Body of pancreas (tissue), 4 donors: Measurements from ENCODE around the gene CHST13. TPM values are rescaled to one million over a fixed set of nuclear protein-coding genes. Genes with fewer than 3 reads are reported as not detected.

Experiments used
- ATAC-seq: fragments of 150-250 bp; one replicate; pipeline ENCODE4 v1.9.1; 2016
- DNase-seq, 4 donors: peaks; one replicate each; pipeline ENCODE4 v3.0.0-alpha.2; 2019
- H3K27ac ChIP-seq, 4 donors: fragments of 200-600 bp; sonication (generic); 1 replicate in 3 of 4; 2 replicates in 1 of 4; pipeline versions ENCODE4 v1.5.1 to v1.6.1; 2016 to 2019; ENCODE audit warnings: mild to moderate bottlenecking in 1 of 4, mixed read lengths in 1 of 4, moderate library complexity in 1 of 4
- H3K27me3 ChIP-seq, 2 donors: fragments of 200-600 bp; sonication (generic); one replicate each; pipeline ENCODE4 v1.6.0; 2016; ENCODE audit warnings: mild to moderate bottlenecking in 1 of 2
- H3K36me3 ChIP-seq, 2 donors: fragments of 200-600 bp; sonication (generic); replicated peaks in 1 of 2; 2 replicates each; pipeline ENCODE4 v1.5.1; 2016; ENCODE audit warnings: low read depth in 2 of 2; ENCODE audit not compliant: insufficient read depth in 1 of 2
- H3K4me1 ChIP-seq: fragments of 200-600 bp; sonication (generic); one replicate; pipeline ENCODE4 v1.6.0; 2016
- H3K4me3 ChIP-seq, 2 donors: fragments of 200-600 bp; sonication (generic); 1 replicate in 1 of 2; 2 replicates in 1 of 2; pipeline ENCODE4 v1.5.1; 2016 to 2019
- H3K9me3 ChIP-seq, 3 donors: fragments of 200-600 bp; sonication (generic); 1 replicate in 2 of 3; 2 replicates in 1 of 3; pipeline ENCODE4 v1.5.1; 2016
- CTCF ChIP-seq, 7 experiments: fragments of 450-650 bp in 4 of 7; fragments of 200-600 bp in 3 of 7; sonication (generic) in 3 of 7; IDR thresholded peaks; one replicate each; pipeline ENCODE4 v1.5.1; 2016 to 2019; ENCODE audit warnings: antibody characterized with exemption in 7 of 7
- POLR2A ChIP-seq, 3 donors: fragments of 450-650 bp; IDR thresholded peaks; one replicate each; pipeline ENCODE4 v1.6.1; 2016; ENCODE audit warnings: antibody characterized with exemption in 3 of 3, mild to moderate bottlenecking in 2 of 3
- WGBS, 2 donors: methylation state at CpG; one replicate each; pipeline ENCODE4 v1.1.5; 2017; 5-methylcytosine and 5-hydroxymethylcytosine counted together
- intact Hi-C: fragments of 100-400 bp; cut with DNase I; formaldehyde crosslinking; loops from one replicate; pipeline ENCODE4 v1.15.1; 2023
- total RNA-seq, 2 donors: library from RNA; depleted of rRNA; stranded (reverse); fragments of >200 nt; gene quantifications; one replicate each; pipeline ENCODE4 v1.1.0, GENCODE V29; 2016

CHST13 gene
- total RNA-seq, 2 donors from 2014 or later: 2.3 TPM; not detected in 1

DNA sequence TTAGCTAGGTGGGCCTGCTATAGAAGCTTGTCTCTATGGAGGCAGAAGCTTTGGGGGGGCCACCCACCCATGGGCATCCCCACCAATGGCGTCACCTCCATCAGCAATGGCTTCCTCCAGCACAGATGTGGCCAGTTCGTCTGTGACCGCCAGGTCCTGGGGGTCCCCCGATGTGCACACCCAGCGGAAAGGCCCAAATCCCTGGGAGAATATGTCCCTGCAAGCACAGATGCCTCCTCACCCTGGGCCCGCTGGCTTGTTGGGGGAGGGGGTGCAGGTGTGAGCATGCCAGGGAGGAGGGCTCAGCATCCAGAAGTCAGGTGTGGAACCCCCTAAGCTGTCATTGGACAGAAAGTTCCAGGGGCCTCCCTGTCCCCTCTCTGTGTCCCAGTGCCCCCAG is 26.0 kb upstream of the CHST13 start:
- Histone ChIP-seq H3K4me1 (no peaks in the 10 kb centered on the region), H3K36me3 (no peaks in the 10 kb centered on the region), H3K9me3 (no peaks in the 10 kb centered on the region), H3K27ac (no peak overlapping the region), H3K4me3 (no peak overlapping the region), H3K27me3 (no peaks in the 10 kb centered on the region)
- WGBS, 2 donors: 87 to 91% methylated on average over 6 of the region's 6 CpGs
- no peak for DNase-seq
- intact Hi-C loops: no loop called here
- ATAC-seq: no peak
- TF ChIP-seq CTCF (IDR thresholded peaks at IDR 0.05): no peak

DNA sequence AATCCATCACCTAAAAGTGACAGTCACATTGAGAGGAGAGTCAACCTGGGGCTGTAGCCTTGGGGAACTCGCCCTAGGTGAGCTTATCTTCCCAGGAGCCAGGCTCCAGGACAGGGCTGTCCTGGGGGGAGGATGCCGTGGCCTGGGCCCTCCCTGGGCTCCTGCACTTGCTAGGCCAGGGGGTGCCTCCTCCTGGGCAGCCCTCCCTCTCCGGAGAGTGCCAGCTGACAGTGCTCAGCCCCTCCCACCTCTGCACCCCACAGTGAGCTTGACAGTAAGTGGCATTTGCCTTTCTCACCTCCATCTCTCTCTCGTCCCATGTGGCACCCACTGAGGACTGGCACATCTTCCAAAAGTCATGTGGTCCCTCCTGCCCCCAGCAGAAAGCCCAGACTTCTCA is 25.5 kb upstream of the CHST13 start:
- no peak for DNase-seq
- H3K27me3 ChIP-seq: no peaks in the 10 kb centered on the region
- no peak overlapping the region for H3K4me3 ChIP-seq
- H3K4me1 ChIP-seq: no peaks in the 10 kb centered on the region
- H3K36me3 ChIP-seq: no peaks in the 10 kb centered on the region
- no peaks in the 10 kb centered on the region for H3K9me3 ChIP-seq
- 60 to 70% methylated on average over 2 to 4 of the region's 4 CpGs for WGBS, 2 donors
- TF ChIP-seq POLR2A (IDR thresholded peaks at IDR 0.05) (no peak), CTCF (IDR thresholded peaks at IDR 0.05) (no peak)
- H3K27ac ChIP-seq: no peak overlapping the region
- intact Hi-C loops: no loop called here
- ATAC-seq: no peak

DNA sequence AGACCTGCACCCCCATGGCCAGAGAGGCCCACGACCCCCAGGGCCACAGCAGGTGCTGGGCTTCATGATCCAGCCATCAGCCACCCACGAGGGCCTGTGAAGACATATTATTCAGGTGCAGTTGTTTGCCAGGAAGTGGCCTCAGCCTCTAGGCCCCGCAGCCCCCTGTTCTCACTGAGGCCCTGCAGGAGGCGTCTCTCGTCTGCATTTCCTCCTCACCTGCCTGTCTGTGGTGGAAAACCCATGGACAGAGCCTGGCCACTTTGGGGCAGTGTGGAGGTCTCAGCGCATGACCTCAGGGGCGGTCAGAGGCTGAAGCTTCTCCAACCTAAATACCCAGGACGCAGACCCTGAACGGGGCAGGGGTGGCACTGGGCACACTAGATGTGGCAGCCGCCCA is 25.0 kb upstream of the CHST13 start:
- Histone ChIP-seq H3K4me3 (no peak overlapping the region), H3K36me3 (no peaks in the 10 kb centered on the region), H3K4me1 (no peaks in the 10 kb centered on the region), H3K27ac (no peak overlapping the region), H3K27me3 (no peaks in the 10 kb centered on the region), H3K9me3 (no peaks in the 10 kb centered on the region)
- 70 to 79% methylated on average over 5 to 10 of the region's 10 CpGs for WGBS, 2 donors
- DNase-seq: no peak
- ATAC-seq: no peak
- intact Hi-C loops: no loop called here
- no peak for TF ChIP-seq POLR2A (IDR thresholded peaks at IDR 0.05)
- no peak for TF ChIP-seq CTCF (IDR thresholded peaks at IDR 0.05)

- ATAC-seq: no peak
- Histone ChIP-seq H3K9me3 (no peaks in the 10 kb centered on the region), H3K36me3 (no peaks in the 10 kb centered on the region), H3K27me3 (no peaks in the 10 kb centered on the region), H3K27ac (no peak overlapping the region), H3K4me3 (no peak overlapping the region), H3K4me1 (no peaks in the 10 kb centered on the region)
- TF ChIP-seq POLR2A (IDR thresholded peaks at IDR 0.05) (no peak), CTCF (IDR thresholded peaks at IDR 0.05) (no peak)
- WGBS, 2 donors: 81 to 87% methylated on average over 9 of the region's 9 CpGs
- intact Hi-C loops: no loop called here
- no peak for DNase-seq
These were observed 24.6 kb upstream of the CHST13 start for GRCh38 chr3:126499401-126499800.

- intact Hi-C loops: no loop called here
- DNase-seq (no peak), ATAC-seq (no peak)
- H3K4me3 ChIP-seq: no peak overlapping the region
- H3K36me3 ChIP-seq: no peaks in the 10 kb centered on the region
- no peaks in the 10 kb centered on the region for H3K9me3 ChIP-seq
- WGBS, 2 donors: 70 to 91% methylated on average over 5 to 6 of the region's 7 CpGs
- H3K27ac ChIP-seq: no peak overlapping the region
- H3K27me3 ChIP-seq: no peaks in the 10 kb centered on the region
- TF ChIP-seq CTCF (IDR thresholded peaks at IDR 0.05) (no peak), POLR2A (IDR thresholded peaks at IDR 0.05) (no peak)
- no peaks in the 10 kb centered on the region for H3K4me1 ChIP-seq
These were observed 23.9 kb upstream of the CHST13 start for GRCh38 chr3:126500016-126500415.
